Endothelial cell (in vitro differentiated cells): ENCODE data around the gene PASK. TPM values are rescaled to one million over a fixed set of nuclear protein-coding genes. Genes with fewer than 3 reads are reported as not detected.

ENCODE experiments used
- DNase-seq: peaks from one replicate; pipeline ENCODE4 v3.0.0; 2021; ENCODE audit warnings: low spot score
- H3K27ac Mint-ChIP-seq: one replicate; pipeline ENCODE4 v1.8.0; 2021; ENCODE audit warnings: mixed read lengths, inconsistent platforms; ENCODE audit not compliant: unreplicated experiment
- H3K27me3 Mint-ChIP-seq: one replicate; pipeline ENCODE4 v1.8.0; 2021; ENCODE audit warnings: mild to moderate bottlenecking, moderate library complexity, mixed read lengths, inconsistent platforms; ENCODE audit not compliant: unreplicated experiment
- H3K36me3 Mint-ChIP-seq: one replicate; pipeline ENCODE4 v1.8.0; 2021; ENCODE audit warnings: mild to moderate bottlenecking, low read depth, mixed read lengths, inconsistent platforms; ENCODE audit not compliant: unreplicated experiment
- H3K4me1 Mint-ChIP-seq: one replicate; pipeline ENCODE4 v1.8.0; 2021; ENCODE audit warnings: mild to moderate bottlenecking, mixed read lengths, inconsistent platforms; ENCODE audit not compliant: unreplicated experiment
- H3K4me3 Mint-ChIP-seq: one replicate; pipeline ENCODE4 v1.8.0; 2021; ENCODE audit warnings: mild to moderate bottlenecking, mixed read lengths, inconsistent platforms; ENCODE audit not compliant: unreplicated experiment
- H3K9me3 Mint-ChIP-seq: one replicate; pipeline ENCODE4 v1.8.0; 2021; ENCODE audit warnings: mixed read lengths, inconsistent platforms; ENCODE audit not compliant: unreplicated experiment
- CTCF ChIP-seq: fragments of 200-600 bp; sonication (generic); IDR thresholded peaks from one replicate; pipeline ENCODE4 v1.5.0; 2021; ENCODE audit warnings: antibody characterized with exemption; ENCODE audit not compliant: unreplicated experiment
- total RNA-seq: library from RNA; stranded (reverse); fragmentation: NEBNext Ultra II Directional; extraction: Animal tissue kit (Norgen Biotek cat#: 25700); gene quantifications from one replicate; pipeline ENCODE4 v1.2.1, GENCODE V29; 2021; ENCODE audit not compliant: unreplicated experiment

Gene PASK
- total RNA-seq, 1 donor from 2014 or later = 39.7 TPM

GRCh38 chr2:241153616-241154015, 4.3 kb upstream of the PASK start:
- Mint-ChIP-seq H3K4me1 (peaks cover 28% of the 10 kb centered on the region), H3K27me3 (peaks cover 18% of the 10 kb centered on the region), H3K36me3 (peaks cover 10% of the 10 kb centered on the region), H3K27ac (no peak overlapping the region), H3K4me3 (no peak overlapping the region), H3K9me3 (no peaks in the 10 kb centered on the region)
- no peak for TF ChIP-seq CTCF
- DNase-seq = no peak

GRCh38 chr2:241151934-241152660, 2.8 kb upstream of the PASK start:
- peaks cover 22% of the 10 kb centered on the region for H3K27me3 Mint-ChIP-seq
- H3K9me3 Mint-ChIP-seq = no peaks in the 10 kb centered on the region
- H3K27ac Mint-ChIP-seq = no peak overlapping the region
- peaks cover 26% of the 10 kb centered on the region for H3K4me1 Mint-ChIP-seq
- TF ChIP-seq CTCF = no peak
- H3K4me3 Mint-ChIP-seq = peak overlapping the region; percentile 99
- H3K36me3 Mint-ChIP-seq = peaks cover 4% of the 10 kb centered on the region
- DNase-seq = no peak

GRCh38 chr2:241150660-241151530, 1.6 kb upstream of the PASK start:
- Mint-ChIP-seq H3K4me1 (peaks cover 20% of the 10 kb centered on the region), H3K27ac (peak overlapping the region; percentile 92), H3K27me3 (peaks cover 22% of the 10 kb centered on the region), H3K4me3 (peak overlapping the region; percentile 99), H3K9me3 (no peaks in the 10 kb centered on the region), H3K36me3 (peaks cover 4% of the 10 kb centered on the region)
- TF ChIP-seq CTCF = no peak
- DNase-seq = no peak

GRCh38 chr2:241149925-241150659, 820 bp upstream of the PASK start, which contains the start of gene PPP1R7:
TSS of gene PPP1R7 (plus strand) at chr2:241150467. CDS start at chr2:241150496, 29 bp downstream.
- Mint-ChIP-seq H3K27me3 (peaks cover 22% of the 10 kb centered on the region), H3K4me3 (peak within 1 kb of the TSS; percentile 99), H3K4me1 (peaks cover 20% of the 10 kb centered on the region), H3K27ac (peak within 1 kb of the TSS; percentile 92), H3K9me3 (no peaks in the 10 kb centered on the region), H3K36me3 (peaks cover 4% of the 10 kb centered on the region)
- DNase-seq = peak; percentile 95
- no peak for TF ChIP-seq CTCF
